Activated CD4-positive, alpha-beta T cell treated with anti-CD3 and anti-CD28 coated beads, Interleukin-2, amount 10 ng/mL, durations not matched to agents 7 days and 5 days (primary cell): Measurements from ENCODE around the gene NEO1. TPM values are rescaled to one million over a fixed set of nuclear protein-coding genes. Genes with fewer than 3 reads are reported as not detected.
A peak's percentile ranks its signal among the peaks of the same experiment; 100 is the strongest.

Source experiments
- CTCF ChIA-PET: fragments of 350-600 bp; sonication (Branson Sonifier 250); formaldehyde crosslinking; loops from one replicate; lab custom pipeline; 2021; ENCODE audit warnings: antibody characterized with exemption; lab: Charles Lee
- POLR2A ChIA-PET: fragments of 350-600 bp; sonication (Branson Sonifier 250); formaldehyde crosslinking; loops from one replicate; lab custom pipeline; 2021; ENCODE audit warnings: antibody characterized with exemption; lab: Charles Lee
- DNase-seq: peaks from one replicate; pipeline ENCODE4 v3.0.0-alpha.2; 2020
- H3K27ac Mint-ChIP-seq: one replicate; pipeline ENCODE4 v1.8.0; 2021; ENCODE audit warnings: mild to moderate bottlenecking, moderate library complexity, mixed read lengths
- H3K27me3 Mint-ChIP-seq: one replicate; pipeline ENCODE4 v1.8.0; 2021; ENCODE audit warnings: mixed read lengths
- H3K36me3 Mint-ChIP-seq: one replicate; pipeline ENCODE4 v1.8.0; 2021; ENCODE audit warnings: low read depth, mixed read lengths
- H3K4me1 Mint-ChIP-seq: one replicate; pipeline ENCODE4 v1.8.0; 2021; ENCODE audit warnings: mixed read lengths
- H3K4me3 Mint-ChIP-seq: one replicate; pipeline ENCODE4 v1.8.0; 2021; ENCODE audit warnings: mild to moderate bottlenecking, moderate library complexity, mixed read lengths
- H3K9me3 Mint-ChIP-seq: one replicate; pipeline ENCODE4 v1.8.0; 2021; ENCODE audit warnings: mixed read lengths
- total RNA-seq, 2 experiments: library from RNA; stranded (reverse); gene quantifications; one replicate each; pipeline ENCODE4 v1.2.3, GENCODE V29; 2021

NEO1 gene
- total RNA-seq, 2 experiments from 2014 or later, result 4.3 to 5.8 TPM

DNA sequence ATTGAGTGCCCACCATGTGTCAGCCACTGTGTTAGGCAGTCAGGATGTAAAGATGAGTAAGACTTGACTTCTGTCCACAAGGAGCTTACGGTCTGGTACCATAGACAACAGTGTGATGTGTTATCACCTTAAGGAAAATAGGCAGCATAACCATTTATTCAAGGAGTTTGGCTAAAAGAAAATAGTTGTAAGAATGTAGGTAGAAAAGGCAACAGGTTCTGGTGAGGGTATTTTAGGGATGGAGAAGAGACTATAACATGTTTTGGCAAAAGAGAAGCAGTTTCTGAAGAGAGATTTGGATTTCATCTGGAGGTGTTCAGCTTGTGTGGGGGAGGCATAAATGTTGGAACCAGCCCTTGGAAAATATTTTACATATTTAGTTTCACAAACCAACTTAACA, 194.6 kb downstream of the NEO1 start:
- CTCF ChIA-PET, result interaction anchor here (0.9 to 1.0 kb wide), 2 partner anchors 21 to 27 kb away, joined by 3 read pairs; no protein-coding TSS in a partner anchor
- H3K27me3 Mint-ChIP-seq, result no peaks in the 10 kb centered on the region

DNA sequence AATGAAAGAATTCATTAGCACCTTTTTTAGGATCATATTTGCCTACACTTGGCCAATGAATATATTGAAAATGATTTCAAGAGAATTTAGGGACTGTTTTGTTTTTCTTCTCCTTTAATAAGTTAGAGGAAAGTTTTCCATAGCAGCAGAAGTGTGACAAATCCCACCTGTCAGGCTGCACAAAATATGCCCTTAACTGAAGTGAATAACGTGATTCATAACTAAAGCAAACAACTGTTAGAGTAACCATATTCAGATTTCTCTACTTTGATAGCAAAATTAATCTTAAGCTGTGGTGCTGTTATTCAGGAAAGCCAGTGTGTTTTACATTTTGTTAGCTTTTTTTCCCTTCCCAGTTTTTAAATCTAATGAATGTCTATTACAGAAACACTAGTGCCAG, 195.1 kb downstream of the NEO1 start:
- no peaks in the 10 kb centered on the region for H3K9me3 Mint-ChIP-seq
- peaks cover 6% of the 10 kb centered on the region for H3K4me1 Mint-ChIP-seq
- DNase-seq, result no peak
- ChIA-PET CTCF (no interaction called here), POLR2A (no interaction called here)
- no peaks in the 10 kb centered on the region for H3K27me3 Mint-ChIP-seq
- H3K4me3 Mint-ChIP-seq, result no peak overlapping the region
- H3K36me3 Mint-ChIP-seq, result no peaks in the 10 kb centered on the region
- H3K27ac Mint-ChIP-seq, result no peak overlapping the region

More for the DNA sequence above, 194.6 kb downstream of the NEO1 start:
- no peaks in the 10 kb centered on the region for H3K36me3 Mint-ChIP-seq
- H3K9me3 Mint-ChIP-seq, result no peaks in the 10 kb centered on the region
- H3K27ac Mint-ChIP-seq, result no peak overlapping the region
- no peak for DNase-seq
- H3K4me3 Mint-ChIP-seq, result no peak overlapping the region
- peaks cover 6% of the 10 kb centered on the region for H3K4me1 Mint-ChIP-seq
- POLR2A ChIA-PET, result no interaction called here

GRCh38 chr15:73249499-73249898, 197.2 kb downstream of the NEO1 start:
- no peaks in the 10 kb centered on the region for H3K36me3 Mint-ChIP-seq
- H3K4me1 Mint-ChIP-seq, result no peaks in the 10 kb centered on the region
- no peak overlapping the region for H3K4me3 Mint-ChIP-seq
- POLR2A ChIA-PET, result no interaction called here
- CTCF ChIA-PET, result interaction anchor here (1.0 to 1.2 kb wide), 2 partner anchors 16 kb away, joined by 4 to 5 read pairs; no protein-coding TSS in a partner anchor
- no peaks in the 10 kb centered on the region for H3K27me3 Mint-ChIP-seq
- no peaks in the 10 kb centered on the region for H3K9me3 Mint-ChIP-seq
- no peak overlapping the region for H3K27ac Mint-ChIP-seq
- DNase-seq, result no peak

DNA sequence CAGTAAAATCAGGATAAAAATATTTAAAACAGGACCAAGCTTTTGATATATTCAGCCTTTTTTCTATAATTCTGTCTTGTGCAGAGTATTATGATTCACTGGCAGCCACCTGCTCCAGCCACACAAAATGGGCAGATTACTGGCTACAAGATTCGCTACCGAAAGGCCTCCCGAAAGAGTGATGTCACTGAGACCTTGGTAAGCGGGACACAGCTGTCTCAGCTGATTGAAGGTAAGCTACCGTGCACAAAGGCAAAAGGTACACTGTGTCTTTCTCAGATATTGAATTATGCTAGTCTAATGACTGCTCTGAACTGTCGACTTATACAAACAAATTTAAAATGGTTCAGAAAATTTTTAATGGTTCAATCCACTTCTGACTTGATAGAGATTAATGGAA, 202.3 kb downstream of the NEO1 start:
- Mint-ChIP-seq H3K4me1 (peaks cover 4% of the 10 kb centered on the region), H3K4me3 (no peak overlapping the region), H3K9me3 (no peaks in the 10 kb centered on the region), H3K36me3 (no peaks in the 10 kb centered on the region), H3K27me3 (no peaks in the 10 kb centered on the region), H3K27ac (no peak overlapping the region)
- ChIA-PET POLR2A (no interaction called here), CTCF (no interaction called here)
- DNase-seq, result no peak

DNA sequence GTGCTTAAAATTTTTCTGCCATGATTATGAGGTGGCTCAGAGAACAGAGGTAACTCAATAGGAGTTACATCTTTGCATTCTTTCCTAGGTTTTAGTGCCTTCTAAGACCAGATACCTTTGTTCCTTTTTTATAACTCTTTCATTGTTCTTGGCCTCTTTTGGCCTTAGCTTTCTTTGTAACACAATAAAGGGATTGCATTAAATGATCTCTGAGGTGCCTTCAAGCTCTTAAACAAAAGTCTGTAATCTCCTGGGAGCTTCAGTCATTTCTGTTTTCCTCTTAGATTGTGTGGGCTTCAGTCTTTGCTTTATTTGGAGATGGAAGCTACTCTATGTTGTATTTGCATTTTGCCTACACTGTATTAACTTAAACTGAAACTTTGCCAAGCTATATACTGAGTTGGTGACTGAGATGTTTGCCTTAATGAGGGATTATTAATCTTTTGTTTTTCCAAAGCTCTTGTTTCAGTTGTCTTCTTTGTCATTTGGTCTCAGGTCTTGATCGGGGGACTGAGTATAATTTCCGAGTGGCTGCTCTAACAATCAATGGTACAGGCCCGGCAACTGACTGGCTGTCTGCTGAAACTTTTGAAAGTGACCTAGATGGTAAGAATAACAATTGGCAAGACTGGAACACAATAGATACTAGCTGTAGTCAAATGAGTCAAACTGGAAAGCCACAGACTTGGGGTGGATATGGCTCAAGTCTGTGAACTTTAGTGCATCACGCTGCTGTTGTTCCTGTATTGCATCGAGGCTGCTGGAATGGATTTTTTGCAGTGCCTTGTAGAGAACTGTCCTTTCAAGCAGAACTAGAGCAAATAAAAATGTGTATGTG, 206.2 kb downstream of the NEO1 start:
- no peak overlapping the region for H3K4me3 Mint-ChIP-seq
- no peak overlapping the region for H3K27ac Mint-ChIP-seq
- no peaks in the 10 kb centered on the region for H3K27me3 Mint-ChIP-seq
- no peak for DNase-seq
- no peaks in the 10 kb centered on the region for H3K9me3 Mint-ChIP-seq
- no peaks in the 10 kb centered on the region for H3K36me3 Mint-ChIP-seq
- CTCF ChIA-PET, result interaction anchor here (1.6 kb wide), 1 partner anchor 14 kb away, joined by 7 read pairs; no protein-coding TSS in a partner anchor
- POLR2A ChIA-PET, result no interaction called here
- H3K4me1 Mint-ChIP-seq, result peaks cover 4% of the 10 kb centered on the region

GRCh38 chr15:73264881-73265280, 212.6 kb downstream of the NEO1 start:
- CTCF ChIA-PET, result interaction anchor here (0.5 to 2.9 kb wide), 6 partner anchors 12 to 666 kb away, joined by 3 to 17 read pairs (median 4); no protein-coding TSS in a partner anchor
- no peaks in the 10 kb centered on the region for H3K9me3 Mint-ChIP-seq
- DNase-seq, result no peak
- H3K4me3 Mint-ChIP-seq, result no peak overlapping the region
- no peak overlapping the region for H3K27ac Mint-ChIP-seq
- H3K36me3 Mint-ChIP-seq, result no peaks in the 10 kb centered on the region
- POLR2A ChIA-PET, result interaction anchor here (0.6 kb wide), 1 partner anchor 222 kb away, joined by 3 read pairs; no protein-coding TSS in a partner anchor
- H3K4me1 Mint-ChIP-seq, result no peaks in the 10 kb centered on the region
- H3K27me3 Mint-ChIP-seq, result no peaks in the 10 kb centered on the region

GRCh38 chr15:73265536-73266153, 213.4 kb downstream of the NEO1 start:
- Mint-ChIP-seq H3K9me3 (no peaks in the 10 kb centered on the region), H3K36me3 (no peaks in the 10 kb centered on the region), H3K4me1 (no peaks in the 10 kb centered on the region), H3K27ac (no peak overlapping the region), H3K27me3 (no peaks in the 10 kb centered on the region), H3K4me3 (no peak overlapping the region)
- peak; percentile 54 for DNase-seq
- CTCF ChIA-PET, result interaction anchor here (0.5 to 2.9 kb wide), 9 partner anchors 9 to 667 kb away, joined by 3 to 17 read pairs (median 4); no protein-coding TSS in a partner anchor
- POLR2A ChIA-PET, result interaction anchor here (0.6 kb wide), 1 partner anchor 222 kb away, joined by 3 read pairs; no protein-coding TSS in a partner anchor

DNA sequence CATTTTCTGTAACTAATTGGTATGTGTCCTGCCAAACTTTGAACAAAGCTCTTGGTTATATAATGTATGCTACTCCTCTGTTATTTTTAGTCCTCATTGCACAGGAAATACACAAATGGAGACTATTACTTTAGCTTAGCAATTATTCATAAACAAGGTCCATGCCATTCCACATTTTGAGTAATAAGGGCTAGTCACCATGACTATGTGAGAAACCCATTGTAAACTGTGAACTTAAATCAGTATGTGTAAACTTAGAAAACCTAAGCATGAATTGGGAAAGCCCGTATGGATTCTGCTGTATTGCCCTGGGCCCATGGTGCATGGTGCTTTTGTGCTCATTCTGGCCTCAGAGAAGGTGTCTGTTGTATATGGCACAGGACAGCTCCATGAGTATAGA, 216.2 kb downstream of the NEO1 start:
- H3K36me3 Mint-ChIP-seq, result no peaks in the 10 kb centered on the region
- DNase-seq, result no peak
- CTCF ChIA-PET, result interaction anchor here (1.3 kb wide), 2 partner anchors 22 to 27 kb away, joined by 3 to 7 read pairs; no protein-coding TSS in a partner anchor
- POLR2A ChIA-PET, result no interaction called here
- no peak overlapping the region for H3K4me3 Mint-ChIP-seq
- no peak overlapping the region for H3K27ac Mint-ChIP-seq
- H3K27me3 Mint-ChIP-seq, result no peaks in the 10 kb centered on the region
- H3K4me1 Mint-ChIP-seq, result peaks cover 1% of the 10 kb centered on the region
- H3K9me3 Mint-ChIP-seq, result no peaks in the 10 kb centered on the region

GRCh38 chr15:73270366-73271097, 218.3 kb downstream of the NEO1 start:
- Mint-ChIP-seq H3K27ac (no peak overlapping the region), H3K36me3 (no peaks in the 10 kb centered on the region), H3K9me3 (no peaks in the 10 kb centered on the region), H3K4me3 (no peak overlapping the region), H3K27me3 (no peaks in the 10 kb centered on the region), H3K4me1 (peaks cover 1% of the 10 kb centered on the region)
- ChIA-PET CTCF (no interaction called here), POLR2A (no interaction called here)
- no peak for DNase-seq

DNA sequence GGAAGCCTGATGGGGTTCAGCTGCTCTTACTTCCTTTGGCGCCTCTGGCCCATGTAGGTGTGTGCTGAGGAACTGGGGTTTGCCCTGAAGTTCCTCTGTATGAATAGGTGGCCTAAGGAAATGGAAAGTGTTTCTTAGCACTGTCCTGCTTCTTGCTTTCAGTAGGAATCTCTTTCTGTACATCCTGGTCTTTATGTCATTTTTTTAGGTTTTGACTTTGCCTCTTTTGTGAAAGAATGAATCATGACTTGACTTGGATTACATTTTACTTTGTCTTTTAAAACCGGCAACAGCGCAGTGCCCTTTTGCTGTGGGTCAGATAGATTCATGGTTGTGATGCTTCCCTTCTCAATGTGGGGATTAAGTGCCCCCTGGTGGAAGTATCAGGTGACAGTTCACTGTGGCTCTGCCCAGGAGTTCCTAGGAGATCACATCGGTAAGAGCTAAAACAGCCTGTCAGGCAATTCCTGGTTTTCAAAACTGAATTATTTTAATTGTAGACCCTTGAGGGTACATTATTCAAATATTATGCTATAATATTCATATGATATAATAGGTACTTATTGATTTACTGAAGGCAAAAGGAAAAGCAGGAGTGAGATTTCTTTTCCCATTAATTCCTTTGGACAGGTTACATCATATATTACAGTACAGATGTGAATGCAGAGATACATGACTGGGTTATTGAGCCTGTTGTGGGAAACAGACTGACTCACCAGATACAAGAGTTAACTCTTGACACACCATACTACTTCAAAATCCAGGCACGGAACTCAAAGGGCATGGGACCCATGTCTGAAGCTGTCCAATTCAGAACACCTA, 221.1 kb downstream of the NEO1 start:
- peak; percentile 62 for DNase-seq
- Mint-ChIP-seq H3K4me1 (peaks cover 1% of the 10 kb centered on the region), H3K4me3 (no peak overlapping the region)

DNA sequence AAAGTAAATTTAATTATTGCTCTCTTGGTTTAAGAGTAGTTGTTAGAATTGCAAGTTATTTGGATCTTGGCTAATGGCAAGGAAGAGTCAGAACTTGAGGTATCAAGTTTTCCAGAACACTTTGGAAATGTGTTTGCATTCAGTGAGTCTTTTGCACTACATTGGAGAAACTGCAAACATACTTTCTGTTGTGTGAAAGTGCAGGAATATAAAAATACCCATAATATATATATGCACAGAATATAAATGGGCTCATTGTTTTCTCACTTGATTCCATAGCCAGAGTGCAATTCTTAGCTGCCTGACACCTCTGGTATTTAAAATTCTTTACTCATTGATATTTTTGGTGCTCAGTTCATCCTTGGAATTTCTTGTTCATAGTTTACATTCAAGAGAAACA, 223.6 kb downstream of the NEO1 start:
- CTCF ChIA-PET, result interaction anchor here (1.1 kb wide), 1 partner anchor 10 kb away, joined by 3 read pairs; no protein-coding TSS in a partner anchor
- no peak overlapping the region for H3K27ac Mint-ChIP-seq
- no peaks in the 10 kb centered on the region for H3K9me3 Mint-ChIP-seq
- no peak for DNase-seq
- no peaks in the 10 kb centered on the region for H3K27me3 Mint-ChIP-seq
- POLR2A ChIA-PET, result no interaction called here
- H3K4me1 Mint-ChIP-seq, result peaks cover 1% of the 10 kb centered on the region
- H3K36me3 Mint-ChIP-seq, result no peaks in the 10 kb centered on the region
- H3K4me3 Mint-ChIP-seq, result no peak overlapping the region

More for the DNA sequence above, 221.1 kb downstream of the NEO1 start:
- Mint-ChIP-seq H3K27ac (no peak overlapping the region), H3K36me3 (no peaks in the 10 kb centered on the region), H3K9me3 (no peaks in the 10 kb centered on the region), H3K27me3 (no peaks in the 10 kb centered on the region)
- ChIA-PET POLR2A (no interaction called here), CTCF (interaction anchor here (0.7 to 1.7 kb wide), 4 partner anchors 27 to 432 kb away, joined by 3 to 9 read pairs (median 4); no protein-coding TSS in a partner anchor)
